ENCODE results near the gene ZSCAN2.
A peak's percentile ranks its signal among the peaks of the same experiment; 100 is the strongest.
"Not testable (repeated sequence)": the region's sequence is repeated elsewhere in the genome, so short reads cannot be mapped to it uniquely, and the experiment has no call there.

ZSCAN2 gene

GRCh38 chr15:84599906-84600305 lies 903 bp upstream of the ZSCAN2 start:
- DNase-seq = no peak

GRCh38 chr15:84600331-84600686 lies 500 bp upstream of the ZSCAN2 start:
- peak; percentile 37 to 47 for DNase-seq

- no peak for DNase-seq
Measured at GRCh38 chr15:84601555-84601838, 688 bp downstream of the ZSCAN2 start.

- no peak for DNase-seq
Measured at GRCh38 chr15:84603630-84604379, 3.0 kb downstream of the ZSCAN2 start.

- peak; percentile 39 to 53 for DNase-seq
Measured at GRCh38 chr15:84604826-84605553, 4.2 kb downstream of the ZSCAN2 start.

- no peak for DNase-seq
Measured at GRCh38 chr15:84605554-84605882, 4.7 kb downstream of the ZSCAN2 start.

GRCh38 chr15:84606653-84607120 lies 5.9 kb downstream of the ZSCAN2 start:
- no peak for DNase-seq

- DNase-seq = no peak
Measured at GRCh38 chr15:84608707-84609284, 8.0 kb downstream of the ZSCAN2 start.

GRCh38 chr15:84609818-84610525 lies 9.2 kb downstream of the ZSCAN2 start:
- DNase-seq = no peak

GRCh38 chr15:84611631-84612030 lies 10.8 kb downstream of the ZSCAN2 start:
- DNase-seq = no peak

GRCh38 chr15:84616235-84616634 lies 15.4 kb downstream of the ZSCAN2 start:
- DNase-seq = no peak

- DNase-seq = no peak
Measured at GRCh38 chr15:84620626-84621025, 19.8 kb downstream of the ZSCAN2 start.

GRCh38 chr15:84621358-84621979 lies 20.7 kb downstream of the ZSCAN2 start:
- DNase-seq = no peak

GRCh38 chr15:84624359-84624758 lies 23.6 kb downstream of the ZSCAN2 start:
- DNase-seq = no peak

GRCh38 chr15:84625123-84625522 lies 24.3 kb downstream of the ZSCAN2 start:
- no peak for DNase-seq

GRCh38 chr15:84629033-84629432 lies 28.2 kb downstream of the ZSCAN2 start:
- no peak for DNase-seq

- no peak for DNase-seq
Measured at GRCh38 chr15:84631706-84632272, 31.0 kb downstream of the ZSCAN2 start.

GRCh38 chr15:84633311-84634227 lies 32.8 kb downstream of the ZSCAN2 start:
- DNase-seq = peak; percentile 63 to 65

- no peak for DNase-seq
Measured at GRCh38 chr15:84634228-84634837, 33.5 kb downstream of the ZSCAN2 start.

- no peak for DNase-seq
Measured at GRCh38 chr15:84638103-84638502, 37.3 kb downstream of the ZSCAN2 start.

GRCh38 chr15:84641871-84642270 lies 41.1 kb downstream of the ZSCAN2 start:
- not testable (repeated sequence) for DNase-seq
